ENCODE data around the gene OR51I2. TPM values are rescaled to one million over a fixed set of nuclear protein-coding genes. Genes with fewer than 3 reads are reported as not detected.

OR51I2 gene
- not detected for total RNA-seq
- polyA plus RNA-seq (ENCODE audit: insufficient read depth, low read depth, low replicate concordance), result not detected
- long read RNA-seq, donor 1, result 0 reads
- long read RNA-seq, donor 2, result 0 reads

- TF ChIP-seq POLR2A (IDR thresholded peaks at IDR 0.05), result no peak
- TF ChIP-seq, protein P1, sequence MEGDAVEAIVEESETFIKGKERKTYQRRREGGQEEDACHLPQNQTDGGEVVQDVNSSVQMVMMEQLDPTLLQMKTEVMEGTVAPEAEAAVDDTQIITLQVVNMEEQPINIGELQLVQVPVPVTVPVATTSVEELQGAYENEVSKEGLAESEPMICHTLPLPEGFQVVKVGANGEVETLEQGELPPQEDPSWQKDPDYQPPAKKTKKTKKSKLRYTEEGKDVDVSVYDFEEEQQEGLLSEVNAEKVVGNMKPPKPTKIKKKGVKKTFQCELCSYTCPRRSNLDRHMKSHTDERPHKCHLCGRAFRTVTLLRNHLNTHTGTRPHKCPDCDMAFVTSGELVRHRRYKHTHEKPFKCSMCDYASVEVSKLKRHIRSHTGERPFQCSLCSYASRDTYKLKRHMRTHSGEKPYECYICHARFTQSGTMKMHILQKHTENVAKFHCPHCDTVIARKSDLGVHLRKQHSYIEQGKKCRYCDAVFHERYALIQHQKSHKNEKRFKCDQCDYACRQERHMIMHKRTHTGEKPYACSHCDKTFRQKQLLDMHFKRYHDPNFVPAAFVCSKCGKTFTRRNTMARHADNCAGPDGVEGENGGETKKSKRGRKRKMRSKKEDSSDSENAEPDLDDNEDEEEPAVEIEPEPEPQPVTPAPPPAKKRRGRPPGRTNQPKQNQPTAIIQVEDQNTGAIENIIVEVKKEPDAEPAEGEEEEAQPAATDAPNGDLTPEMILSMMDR (IDR thresholded peaks at IDR 0.05), result no peak
- Histone ChIP-seq H3K36me3 (ENCODE audit: low read depth, missing control alignments) (no peaks in the 10 kb centered on the region), H3K9me3 (no peaks in the 10 kb centered on the region), H3K4me3 (no peak within 1 kb of the TSS), H3K4me1 (no peaks in the 10 kb centered on the region), H3K27me3 (no peaks in the 10 kb centered on the region), H3K27ac (no peak within 1 kb of the TSS)
- WGBS, 2 donors, result 82 to 86% methylated on average over 2 of the region's 2 CpGs
- no peak for DNase-seq
- intact Hi-C loops (cut with DNase I; ENCODE audit: low total_unique reads), result no loop called here
These were observed at the start of gene OR51I2 for GRCh38 chr11:5449023-5449422. OR51I2 (plus strand) TSS chr11:5449323; CDS start chr11:5453489, 4,166 bp downstream.

GRCh38 chr11:5405173-5405572 lies 44.0 kb upstream of the OR51I2 start:
- no peak overlapping the region for H3K27ac ChIP-seq
- intact Hi-C loops (cut with DNase I; ENCODE audit: low total_unique reads), result no loop called here
- no peaks in the 10 kb centered on the region for H3K4me1 ChIP-seq
- H3K4me3 ChIP-seq, result no peak overlapping the region
- H3K36me3 ChIP-seq (ENCODE audit: low read depth, missing control alignments), result no peaks in the 10 kb centered on the region
- no peak for DNase-seq
- no peaks in the 10 kb centered on the region for H3K9me3 ChIP-seq
- no peaks in the 10 kb centered on the region for H3K27me3 ChIP-seq
- no peak for TF ChIP-seq POLR2A (IDR thresholded peaks at IDR 0.05)
- TF ChIP-seq, protein P1 (IDR thresholded peaks at IDR 0.05), result no peak

DNA sequence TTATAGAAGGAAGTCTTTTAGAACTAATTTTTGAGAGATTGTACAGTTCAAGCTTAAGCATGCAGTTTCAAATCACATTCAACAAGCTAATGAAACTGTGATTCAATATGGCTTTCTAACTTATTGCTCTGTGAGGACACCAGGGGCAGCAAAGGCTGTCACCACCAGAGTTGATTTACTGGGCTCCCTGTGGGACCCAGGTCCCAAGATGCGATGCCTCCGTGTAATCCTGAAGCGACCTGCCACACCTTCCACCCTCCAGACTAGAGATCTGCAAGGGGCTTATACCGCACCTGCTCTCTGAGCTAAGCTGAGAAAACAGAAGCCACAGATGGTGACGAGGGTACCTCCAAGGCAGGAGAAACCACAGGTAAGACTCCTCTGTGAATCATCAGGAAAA lies 28.1 kb upstream of the OR51I2 start:
- TF ChIP-seq POLR2A (IDR thresholded peaks at IDR 0.05), result no peak
- TF ChIP-seq, protein P1 (IDR thresholded peaks at IDR 0.05), result no peak
- no peak for DNase-seq
- Histone ChIP-seq H3K27ac (no peak overlapping the region), H3K27me3 (no peaks in the 10 kb centered on the region), H3K9me3 (no peaks in the 10 kb centered on the region), H3K36me3 (ENCODE audit: low read depth, missing control alignments) (no peaks in the 10 kb centered on the region), H3K4me3 (no peak overlapping the region), H3K4me1 (no peaks in the 10 kb centered on the region)
- WGBS, 2 donors, result 69 to 78% methylated on average over 5 of the region's 5 CpGs
- intact Hi-C loops (cut with DNase I; ENCODE audit: low total_unique reads), result no loop called here

DNA sequence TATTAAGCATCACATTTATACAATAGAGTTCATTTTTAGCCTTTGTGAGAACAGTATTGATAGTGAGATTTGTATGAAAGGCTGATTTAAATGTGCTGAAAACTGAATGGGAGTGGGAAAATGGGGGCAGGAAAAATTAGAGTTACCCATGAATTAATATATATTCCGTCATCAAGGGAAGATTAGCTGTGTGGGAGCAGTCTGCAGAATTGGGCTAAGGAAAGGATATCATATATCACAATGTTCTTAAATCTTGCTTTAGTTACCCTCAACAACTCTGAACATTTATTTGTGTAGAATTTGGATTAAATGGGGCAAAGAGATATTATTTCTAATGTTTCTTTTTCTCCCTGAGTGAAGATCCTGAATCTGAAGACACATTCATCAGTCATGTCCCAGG lies 27.3 kb upstream of the OR51I2 start, which contains the start of gene OR51Q1:
Gene OR51Q1, plus strand, starts transcription at position 301 of the 400 bp plus-strand sequence. Its CDS starts 90 bp downstream, at position 391.
- no peak within 1 kb of the TSS for H3K4me3 ChIP-seq
- no peaks in the 10 kb centered on the region for H3K9me3 ChIP-seq
- H3K4me1 ChIP-seq, result no peaks in the 10 kb centered on the region
- TF ChIP-seq, protein P1 (IDR thresholded peaks at IDR 0.05), result no peak
- TF ChIP-seq POLR2A (IDR thresholded peaks at IDR 0.05), result no peak
- H3K36me3 ChIP-seq (ENCODE audit: low read depth, missing control alignments), result no peaks in the 10 kb centered on the region
- intact Hi-C loops (cut with DNase I; ENCODE audit: low total_unique reads), result no loop called here
- H3K27me3 ChIP-seq, result no peaks in the 10 kb centered on the region
- DNase-seq, result no peak
- no peak within 1 kb of the TSS for H3K27ac ChIP-seq
- WGBS, 2 donors, result 50 to 63% methylated on average over 1 of the region's 1 CpG

DNA sequence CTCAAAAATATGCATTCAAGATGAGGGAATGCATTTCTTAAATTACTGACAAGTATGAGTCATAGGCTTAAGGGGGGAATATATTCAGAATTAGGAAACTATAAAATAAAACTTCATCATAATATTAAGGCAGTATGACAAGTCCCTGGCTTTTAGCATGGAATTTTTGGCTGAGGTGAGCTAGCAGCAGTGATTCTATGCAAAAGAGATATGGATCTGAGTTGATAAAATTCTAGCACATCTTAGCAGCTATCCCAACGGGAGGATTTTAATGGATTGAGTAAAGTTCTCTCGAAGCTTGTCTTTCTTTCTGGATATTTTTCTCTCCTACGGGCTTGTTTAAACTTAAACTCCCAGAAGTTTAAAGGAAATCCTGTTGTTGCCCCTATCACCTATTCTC lies 26.0 kb upstream of the OR51I2 start:
- WGBS, 2 donors, result 71 to 78% methylated on average over 3 of the region's 3 CpGs
- no peak for DNase-seq
- H3K27ac ChIP-seq, result no peak overlapping the region
- intact Hi-C loops (cut with DNase I; ENCODE audit: low total_unique reads), result no loop called here
- H3K36me3 ChIP-seq (ENCODE audit: low read depth, missing control alignments), result no peaks in the 10 kb centered on the region
- no peak overlapping the region for H3K4me3 ChIP-seq
- TF ChIP-seq POLR2A (IDR thresholded peaks at IDR 0.05), result no peak
- TF ChIP-seq, protein P1 (IDR thresholded peaks at IDR 0.05), result no peak
- no peaks in the 10 kb centered on the region for H3K4me1 ChIP-seq
- H3K9me3 ChIP-seq, result no peaks in the 10 kb centered on the region
- no peaks in the 10 kb centered on the region for H3K27me3 ChIP-seq
